Endothelial cell of umbilical vein (primary cell): ENCODE measurements around the gene MC2R. TPM values are rescaled to one million over a fixed set of nuclear protein-coding genes. Genes with fewer than 3 reads are reported as not detected.

ENCODE experiments used
- BruUV-seq: library from RNA; stranded (reverse); fragments of 400-500 nt; replicated peaks from 2 replicates; lab custom pipeline; 2021; lab: Mats Ljungman, UMichigan
- CTCF ChIA-PET: fragments of 300-600, 350-600 bp; sonication (Branson Sonifier 250); formaldehyde crosslinking; loops from one replicate; lab custom pipeline; 2021; ENCODE audit warnings: antibody characterized with exemption, inconsistent platforms; lab: Charles Lee
- POLR2A ChIA-PET: fragments of 300-600, 350-600 bp; sonication (Branson Sonifier 250); formaldehyde crosslinking; loops from one replicate; lab custom pipeline; 2021; ENCODE audit warnings: antibody characterized with exemption, inconsistent platforms; lab: Charles Lee
- DNase-seq: peaks from one replicate; pipeline ENCODE4 v3.0.0-alpha.2; 2011; ENCODE audit warnings: low read depth, low spot score
- FAIRE-seq: peaks from 2 replicates; lab custom pipeline; 2011; peaks lifted over from hg19 to GRCh38; lab: Jason Lieb, UNC
- H2AFZ ChIP-seq: 2 replicates; pipeline ENCODE4 v1.6.0; 2012; ENCODE audit warnings: low read depth, low read length, control low read depth, inconsistent platforms
- H3K27ac ChIP-seq: 2 replicates; pipeline ENCODE4 v1.5.1; 2011; ENCODE audit warnings: low read depth, mild to moderate bottlenecking, control low read depth, low read length, moderate library complexity; ENCODE audit not compliant: insufficient read depth
- H3K27me3 ChIP-seq, 2 experiments: 2 replicates each; pipeline versions ENCODE4 v1.6.0 to v1.6.1; 2011; ENCODE audit warnings: low read length in 2 of 2, mixed read lengths in 1 of 2; ENCODE audit not compliant: control insufficient read depth in 2 of 2, insufficient read depth in 2 of 2
- H3K36me3 ChIP-seq, 2 experiments: 2 replicates in 1 of 2; 3 replicates in 1 of 2; pipeline ENCODE4 v1.5.1; 2011; ENCODE audit warnings: low read length in 2 of 2, mild to moderate bottlenecking in 1 of 2, moderate library complexity in 1 of 2; ENCODE audit not compliant: control insufficient read depth in 2 of 2, insufficient read depth in 2 of 2; ENCODE audit errors: extremely low read depth in 1 of 2
- H3K4me1 ChIP-seq: 3 replicates; pipeline ENCODE4 v1.5.1; 2011; ENCODE audit warnings: mild to moderate bottlenecking, low read length; ENCODE audit not compliant: control insufficient read depth, insufficient read depth; ENCODE audit errors: extremely low read depth
- H3K4me2 ChIP-seq: 2 replicates; pipeline ENCODE4 v1.6.1; 2011; ENCODE audit warnings: low read length, control low read depth, mixed read lengths; ENCODE audit not compliant: insufficient read depth
- H3K4me3 ChIP-seq, 3 experiments: fragments of 200-600 bp in 1 of 3; sonication (generic), shearing (Covaris generic) in 1 of 3; replicated peaks in 1 of 3; 2 replicates each; pipeline ENCODE4 v1.5.1; 2011 to 2016; ENCODE audit warnings: control low read depth in 3 of 3, low read length in 3 of 3, mild to moderate bottlenecking in 2 of 3, inconsistent platforms in 1 of 3, low read depth in 1 of 3, moderate library complexity in 1 of 3; ENCODE audit not compliant: insufficient read depth in 1 of 3
- H3K79me2 ChIP-seq: 2 replicates; pipeline ENCODE4 v1.6.0; 2012; ENCODE audit warnings: low read length, inconsistent platforms; ENCODE audit not compliant: control insufficient read depth, insufficient read depth
- H3K9ac ChIP-seq: replicated peaks from 2 replicates; pipeline ENCODE3; 2011; ENCODE audit warnings: low read length, control low read depth; ENCODE audit not compliant: insufficient read depth; ENCODE audit errors: extremely low read depth
- H3K9me1 ChIP-seq: replicated peaks from 3 replicates; pipeline ENCODE4 v1.6.0; 2011; ENCODE audit warnings: mild to moderate bottlenecking, low read length; ENCODE audit not compliant: control insufficient read depth, insufficient read depth; ENCODE audit errors: extremely low read depth
- H3K9me3 ChIP-seq: replicated peaks from 2 replicates; pipeline ENCODE4 v1.5.1; 2012; ENCODE audit warnings: low read length, inconsistent platforms; ENCODE audit not compliant: control insufficient read depth, insufficient read depth
- H4K20me1 ChIP-seq: replicated peaks from 2 replicates; pipeline ENCODE3; 2011; ENCODE audit warnings: mild to moderate bottlenecking, low read length; ENCODE audit not compliant: control insufficient read depth, insufficient read depth; ENCODE audit errors: extremely low read depth
- CTCF ChIP-seq, 2 donors: IDR thresholded peaks; 1 replicate in 1 of 2; 2 replicates in 1 of 2; pipeline ENCODE4 v1.5.1; 2011; ENCODE audit warnings: low read length in 2 of 2, mild to moderate bottlenecking in 2 of 2, moderate library complexity in 2 of 2, control low read depth in 1 of 2, inconsistent platforms in 1 of 2, low read depth in 1 of 2; ENCODE audit not compliant: insufficient read depth in 1 of 2; ENCODE audit errors: extremely low read depth in 1 of 2
- EZH2 ChIP-seq: IDR thresholded peaks from 2 replicates; pipeline ENCODE4 v1.6.1; 2012; ENCODE audit warnings: borderline replicate concordance, low read depth, mild to moderate bottlenecking, moderate library complexity, low read length, inconsistent platforms; ENCODE audit not compliant: severe bottlenecking
- FOS ChIP-seq: IDR thresholded peaks from 2 replicates; pipeline ENCODE4 v1.6.1; 2011; ENCODE audit warnings: mild to moderate bottlenecking, low read length, moderate library complexity, borderline replicate concordance; ENCODE audit not compliant: insufficient read depth
- GATA2 ChIP-seq: IDR thresholded peaks from 2 replicates; pipeline ENCODE4 v1.7.0; 2011; ENCODE audit warnings: low read depth, mild to moderate bottlenecking, moderate library complexity, mixed read lengths, low read length; ENCODE audit not compliant: insufficient read length, insufficient read depth
- JUN ChIP-seq: IDR thresholded peaks from 2 replicates; pipeline ENCODE4 v1.6.1; 2011; ENCODE audit warnings: borderline replicate concordance, low read depth; ENCODE audit not compliant: insufficient read length, insufficient read depth
- MAX ChIP-seq: IDR thresholded peaks from 2 replicates; pipeline ENCODE4 v1.6.1; 2011; ENCODE audit not compliant: insufficient read depth, insufficient read length
- MYC ChIP-seq: IDR thresholded peaks from one replicate; pipeline ENCODE4 v1.6.1; 2011; ENCODE audit warnings: mild to moderate bottlenecking, low read depth, low read length
- POLR2A ChIP-seq: IDR thresholded peaks from 2 replicates; pipeline ENCODE4 v1.6.1; 2012; ENCODE audit warnings: low read depth, mild to moderate bottlenecking, control low read depth, low read length
- POLR2AphosphoS5 ChIP-seq: IDR thresholded peaks from 2 replicates; pipeline ENCODE4 v1.6.1; 2012; ENCODE audit warnings: low read depth, mild to moderate bottlenecking, control low read depth, low read length, moderate library complexity; ENCODE audit not compliant: insufficient read depth
- dilution Hi-C: fragments of 300-500 bp; cut with MboI; formaldehyde crosslinking; loops from one replicate; pipeline ENCODE4 v1.15.0; 2019; ENCODE audit warnings: low sequenced_read_pairs; ENCODE audit not compliant: extremely low pct_ligation_motif_present
- intact Hi-C: fragments of 100-400 bp; cut with micrococcal nuclease; formaldehyde crosslinking; loops from one replicate; pipeline ENCODE4 v1.10.0; 2022
- polyA plus RNA-seq, 4 experiments: library from polyadenylated mRNA; depleted of rRNA in 3 of 4; stranded (reverse) in 3 of 4; unstranded in 1 of 4; fragments of >200 nt; gene quantifications; 2 replicates each; pipeline versions ENCODE4 v1.2.1 to v1.2.3, GENCODE V29; 2011 to 2012; ENCODE audit warnings: missing spikeins in 1 of 4
- total RNA-seq: library from RNA; stranded (reverse); gene quantifications from 2 replicates; pipeline ENCODE4 v1.2.3, GENCODE V29; 2021

MC2R gene
- total and polyA plus RNA-seq, 2 donors (not counting 3 experiments of a cell fraction or from before 2014, with no cell fraction given): not detected

DNA sequence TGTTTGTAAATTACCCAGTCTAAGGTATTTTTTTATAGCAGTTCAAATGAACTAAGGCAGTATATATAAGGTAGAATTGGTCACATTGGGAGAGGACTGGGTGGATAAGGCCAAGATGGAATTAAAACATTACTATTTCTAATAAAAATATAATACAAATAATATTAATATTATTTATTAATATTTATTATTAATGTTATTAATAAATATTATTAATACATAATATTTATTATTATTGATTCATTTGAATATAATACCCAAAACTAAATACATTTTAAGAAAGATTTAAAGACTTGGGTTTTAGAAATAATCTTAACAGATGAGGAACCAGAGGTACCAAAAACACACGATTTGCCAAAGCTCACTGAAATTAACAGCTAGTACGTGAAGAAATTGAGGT, 30.5 kb upstream of the MC2R start:
- ChIA-PET POLR2A (no interaction called here), CTCF (no interaction called here)
- Histone ChIP-seq H3K4me2 (no peak overlapping the region), H3K4me3 (no peak overlapping the region), H3K27me3 (no peaks in the 10 kb centered on the region), H3K9me1 (no peaks in the 10 kb centered on the region), H4K20me1 (no peaks in the 10 kb centered on the region), H2AFZ (no peak overlapping the region), H3K9ac (no peak overlapping the region), H3K79me2 (no peaks in the 10 kb centered on the region), H3K36me3 (no peaks in the 10 kb centered on the region), H3K4me1 (no peaks in the 10 kb centered on the region), H3K27ac (no peak overlapping the region), H3K9me3 (peaks cover 2% of the 10 kb centered on the region)
- no peak for DNase-seq
- no TSS peak for BruUV-seq
- intact Hi-C loops (no loop called here), dilution Hi-C loops (no loop called here)
- FAIRE-seq: no peak
- TF ChIP-seq JUN (no peak), MYC (no peak), MAX (no peak), POLR2A (no peak), FOS (no peak), CTCF (IDR thresholded peaks at IDR 0.05; ENCODE audit: extremely low read depth in 1 of 2, insufficient read depth in 1 of 2, low read depth in 1 of 2, low read length in 2 of 2) (no peak), EZH2 (no peak), POLR2AphosphoS5 (no peak), GATA2 (no peak)
